ENCODE data around the gene RASGRF1.

DNA sequence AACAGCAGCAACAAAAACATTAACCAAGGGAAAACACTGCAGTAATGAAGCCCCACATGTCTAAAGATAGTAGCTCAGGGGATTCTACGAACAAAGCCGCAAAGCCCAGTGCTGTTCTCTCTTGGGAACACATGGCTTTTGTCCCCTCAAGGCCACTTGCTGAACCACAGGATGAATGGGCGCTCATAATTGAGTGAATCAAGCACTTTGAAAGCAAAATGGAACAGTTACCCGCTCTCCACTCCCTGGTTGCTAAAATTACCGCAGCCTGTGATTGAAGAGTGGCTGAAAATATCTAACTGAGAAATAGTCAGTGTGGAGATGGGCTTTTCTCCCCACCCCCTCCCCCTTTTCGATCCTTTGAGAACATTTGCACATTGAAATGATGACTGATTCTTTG lies 39.6 kb downstream of the RASGRF1 start:
- TF ChIP-seq ARNTL (CRISPR knock-in tag; IDR thresholded peaks at IDR 0.05; ENCODE audit: borderline replicate concordance, low read depth): no peak
- TF ChIP-seq, protein P1, sequence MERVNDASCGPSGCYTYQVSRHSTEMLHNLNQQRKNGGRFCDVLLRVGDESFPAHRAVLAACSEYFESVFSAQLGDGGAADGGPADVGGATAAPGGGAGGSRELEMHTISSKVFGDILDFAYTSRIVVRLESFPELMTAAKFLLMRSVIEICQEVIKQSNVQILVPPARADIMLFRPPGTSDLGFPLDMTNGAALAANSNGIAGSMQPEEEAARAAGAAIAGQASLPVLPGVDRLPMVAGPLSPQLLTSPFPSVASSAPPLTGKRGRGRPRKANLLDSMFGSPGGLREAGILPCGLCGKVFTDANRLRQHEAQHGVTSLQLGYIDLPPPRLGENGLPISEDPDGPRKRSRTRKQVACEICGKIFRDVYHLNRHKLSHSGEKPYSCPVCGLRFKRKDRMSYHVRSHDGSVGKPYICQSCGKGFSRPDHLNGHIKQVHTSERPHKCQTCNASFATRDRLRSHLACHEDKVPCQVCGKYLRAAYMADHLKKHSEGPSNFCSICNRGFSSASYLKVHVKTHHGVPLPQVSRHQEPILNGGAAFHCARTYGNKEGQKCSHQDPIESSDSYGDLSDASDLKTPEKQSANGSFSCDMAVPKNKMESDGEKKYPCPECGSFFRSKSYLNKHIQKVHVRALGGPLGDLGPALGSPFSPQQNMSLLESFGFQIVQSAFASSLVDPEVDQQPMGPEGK (CRISPR knock-in tag; IDR thresholded peaks at IDR 0.05; ENCODE audit: borderline replicate concordance): no peak
- TF ChIP-seq, protein P2, sequence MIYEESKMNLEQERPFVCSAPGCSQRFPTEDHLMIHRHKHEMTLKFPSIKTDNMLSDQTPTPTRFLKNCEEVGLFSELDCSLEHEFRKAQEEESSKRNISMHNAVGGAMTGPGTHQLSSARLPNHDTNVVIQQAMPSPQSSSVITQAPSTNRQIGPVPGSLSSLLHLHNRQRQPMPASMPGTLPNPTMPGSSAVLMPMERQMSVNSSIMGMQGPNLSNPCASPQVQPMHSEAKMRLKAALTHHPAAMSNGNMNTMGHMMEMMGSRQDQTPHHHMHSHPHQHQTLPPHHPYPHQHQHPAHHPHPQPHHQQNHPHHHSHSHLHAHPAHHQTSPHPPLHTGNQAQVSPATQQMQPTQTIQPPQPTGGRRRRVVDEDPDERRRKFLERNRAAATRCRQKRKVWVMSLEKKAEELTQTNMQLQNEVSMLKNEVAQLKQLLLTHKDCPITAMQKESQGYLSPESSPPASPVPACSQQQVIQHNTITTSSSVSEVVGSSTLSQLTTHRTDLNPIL (CRISPR knock-in tag; IDR thresholded peaks at IDR 0.05; ENCODE audit: low read depth): no peak
- TF ChIP-seq ZNF8 (CRISPR knock-in tag; IDR thresholded peaks at IDR 0.05): no peak

All from SK-N-SH treated with all-trans-retinoic acid at 6 μM for 48 hours (cell line).